WTC11 (cell line): ENCODE results near the gene NUDT17. TPM values are rescaled to one million over a fixed set of nuclear protein-coding genes. Genes with fewer than 3 reads are reported as not detected.
A peak's percentile ranks its signal among the peaks of the same experiment; 100 is the strongest.

Experiments
- ATAC-seq: fragments of 200-7000 bp; cut with Tn5 transposase; 2 replicates; pipeline ENCODE4 v1.10.0; 2021; ENCODE audit warnings: mild to moderate bottlenecking, moderate library complexity
- CTCF ChIA-PET: fragments of 300-600 bp; sonication (Branson Sonifier 250); formaldehyde crosslinking; loops from one replicate; lab custom pipeline; 2021; ENCODE audit warnings: antibody characterized with exemption; lab: Charles Lee
- POLR2A ChIA-PET: fragments of 350-600 bp; sonication (Branson Sonifier 250); formaldehyde crosslinking; loops from one replicate; lab custom pipeline; 2021; ENCODE audit warnings: antibody characterized with exemption; lab: Charles Lee
- DNase-seq: peaks from one replicate; pipeline ENCODE4 v3.0.0; 2021; ENCODE audit warnings: low spot score
- H3K27ac Mint-ChIP-seq: 2 replicates; pipeline ENCODE4 v1.8.0; 2021; ENCODE audit warnings: mixed read lengths
- H3K27me3 Mint-ChIP-seq: 2 replicates; pipeline ENCODE4 v1.8.0; 2021; ENCODE audit warnings: low read depth, mild to moderate bottlenecking, moderate library complexity, mixed read lengths
- H3K36me3 Mint-ChIP-seq: 2 replicates; pipeline ENCODE4 v1.8.0; 2021; ENCODE audit warnings: mixed read lengths
- H3K4me1 Mint-ChIP-seq: 2 replicates; pipeline ENCODE4 v1.8.0; 2022; ENCODE audit warnings: mixed read lengths
- H3K4me3 Mint-ChIP-seq: 2 replicates; pipeline ENCODE4 v1.8.0; 2021; ENCODE audit warnings: mild to moderate bottlenecking, moderate library complexity, mixed read lengths
- H3K9me3 Mint-ChIP-seq: 2 replicates; pipeline ENCODE4 v1.8.0; 2021; ENCODE audit warnings: mixed read lengths
- ATF2 ChIP-seq: sonication (generic); formaldehyde crosslinking; IDR thresholded peaks from 2 replicates; pipeline ENCODE4 v1.8.1; 2022; ENCODE audit warnings: low read depth, missing genetic modification reagents, borderline replicate concordance
- CBFB ChIP-seq: sonication (generic); formaldehyde crosslinking; IDR thresholded peaks from 2 replicates; pipeline ENCODE4 v1.8.1; 2022; ENCODE audit warnings: mild to moderate bottlenecking, low read depth, missing genetic modification reagents
- E2F4 ChIP-seq: sonication (generic); formaldehyde crosslinking; IDR thresholded peaks from 2 replicates; pipeline ENCODE4 v1.8.1; 2022; ENCODE audit warnings: low read depth, mild to moderate bottlenecking, moderate library complexity, missing genetic modification reagents, borderline replicate concordance
- ESRRA ChIP-seq: sonication (generic); formaldehyde crosslinking; IDR thresholded peaks from 2 replicates; pipeline ENCODE4 v1.8.1; 2022; ENCODE audit warnings: mild to moderate bottlenecking, missing genetic modification reagents, borderline replicate concordance
- FOXJ3 ChIP-seq: sonication (generic); formaldehyde crosslinking; IDR thresholded peaks from 2 replicates; pipeline ENCODE4 v1.9.0; 2021; ENCODE audit warnings: missing genetic modification reagents, mild to moderate bottlenecking, borderline replicate concordance
- FOXP1 ChIP-seq: sonication (generic); formaldehyde crosslinking; IDR thresholded peaks from 2 replicates; pipeline ENCODE4 v1.8.0; 2022; ENCODE audit warnings: missing genetic modification reagents, mild to moderate bottlenecking, moderate library complexity, borderline replicate concordance
- MYBL2 ChIP-seq: sonication (generic); formaldehyde crosslinking; IDR thresholded peaks from 2 replicates; pipeline ENCODE4 v1.8.1; 2023; ENCODE audit warnings: mild to moderate bottlenecking, moderate library complexity, missing genetic modification reagents
- NFATC4 ChIP-seq: fragments of 250-450 bp; sonication (Bioruptor Pico); IDR thresholded peaks from 2 replicates; pipeline ENCODE4 v1.9.0; 2021; ENCODE audit warnings: mild to moderate bottlenecking
- NFYB ChIP-seq: sonication (generic); formaldehyde crosslinking; conservative IDR thresholded peaks from 2 replicates; pipeline ENCODE4 v1.8.0; 2022; ENCODE audit warnings: low read depth, missing genetic modification reagents
- NR2C2 ChIP-seq: sonication (generic); formaldehyde crosslinking; IDR thresholded peaks from 2 replicates; pipeline ENCODE4 v1.8.0; 2022; ENCODE audit warnings: mild to moderate bottlenecking, missing genetic modification reagents
- RELA ChIP-seq: sonication (generic); formaldehyde crosslinking; IDR thresholded peaks from 2 replicates; pipeline ENCODE4 v1.8.1; 2022; ENCODE audit warnings: missing genetic modification reagents, mild to moderate bottlenecking, borderline replicate concordance
- SMAD3 ChIP-seq: sonication (generic); formaldehyde crosslinking; IDR thresholded peaks from 2 replicates; pipeline ENCODE4 v1.8.0; 2022; ENCODE audit warnings: missing genetic modification reagents, mild to moderate bottlenecking, borderline replicate concordance
- SOX15 ChIP-seq: fragments of 250-450 bp; sonication (Bioruptor Pico); IDR thresholded peaks from 2 replicates; pipeline ENCODE4 v1.9.0; 2021; ENCODE audit warnings: mild to moderate bottlenecking
- TEAD4 ChIP-seq: sonication (generic); formaldehyde crosslinking; IDR thresholded peaks from 2 replicates; pipeline ENCODE4 v1.8.0; 2022; ENCODE audit warnings: mild to moderate bottlenecking, missing genetic modification reagents
- USF1 ChIP-seq: sonication (generic); formaldehyde crosslinking; IDR thresholded peaks from 2 replicates; pipeline ENCODE4 v1.8.0; 2022; ENCODE audit warnings: mild to moderate bottlenecking, missing genetic modification reagents
- ZNF281 ChIP-seq: sonication (generic); formaldehyde crosslinking; IDR thresholded peaks from 2 replicates; pipeline ENCODE4 v1.8.0; 2023; ENCODE audit warnings: mild to moderate bottlenecking, missing genetic modification reagents
- ZNF396 ChIP-seq: fragments of 250-450 bp; sonication (Bioruptor Pico); IDR thresholded peaks from 2 replicates; pipeline ENCODE4 v1.8.0; 2021; ENCODE audit warnings: mild to moderate bottlenecking, moderate library complexity, borderline replicate concordance
- ZNF416 ChIP-seq: fragments of 250-450 bp; sonication (Bioruptor Pico); IDR thresholded peaks from 2 replicates; pipeline ENCODE4 v1.9.0; 2021; ENCODE audit warnings: mild to moderate bottlenecking, inconsistent platforms
- ZNF512 ChIP-seq: sonication (generic); formaldehyde crosslinking; IDR thresholded peaks from 2 replicates; pipeline ENCODE4 v1.8.1; 2022; ENCODE audit warnings: missing genetic modification reagents, borderline replicate concordance
- ZNF532 ChIP-seq: fragments of 250-450 bp; sonication (Bioruptor Pico); IDR thresholded peaks from 2 replicates; pipeline ENCODE4 v1.9.0; 2021; ENCODE audit warnings: mild to moderate bottlenecking, borderline replicate concordance
- total RNA-seq: library from RNA; stranded (reverse); gene quantifications from 3 replicates; pipeline ENCODE4 v1.2.3, GENCODE V29; 2021

NUDT17 gene
- total RNA-seq, 1 experiment from 2014 or later, result 2.7 TPM

GRCh38 chr1:145824499-145824842 is 21.0 kb upstream of the NUDT17 start:
- ChIA-PET POLR2A (interaction anchor here (1.4 to 1.6 kb wide), 2 partner anchors 21 to 35 kb away, joined by 7 to 10 read pairs; partner anchors contain the start of genes NUDT17 and PIAS3), CTCF (interaction anchor here (1.1 to 1.4 kb wide), 5 partner anchors 8 to 140 kb away, joined by 3 to 19 read pairs (median 4); partner anchors contain the start of genes ANKRD34A, NUDT17, PIAS3 and POLR3GL)
- Mint-ChIP-seq H3K27ac (peak overlapping the region; percentile 99), H3K9me3 (no peaks in the 10 kb centered on the region), H3K36me3 (peaks cover 32% of the 10 kb centered on the region), H3K4me3 (peak overlapping the region; percentile 93), H3K27me3 (no peaks in the 10 kb centered on the region), H3K4me1 (peaks cover 5% of the 10 kb centered on the region)
- DNase-seq (no peak), ATAC-seq (no peak)
- TF ChIP-seq FOXJ3 (CRISPR knock-in tag), result no peak
- no peak for TF ChIP-seq CBFB (CRISPR knock-in tag)
- TF ChIP-seq E2F4 (CRISPR knock-in tag), result no peak
- TF ChIP-seq NFYB, result no peak
- TF ChIP-seq TEAD4, result no peak
- TF ChIP-seq SOX15 (CRISPR knock-in tag), result no peak
- TF ChIP-seq NR2C2 (CRISPR knock-in tag), result no peak
- TF ChIP-seq USF1 (CRISPR knock-in tag), result no peak
- no peak for TF ChIP-seq ZNF396
- TF ChIP-seq ZNF416 (CRISPR knock-in tag), result no peak
- TF ChIP-seq ZNF281 (CRISPR knock-in tag), result no peak
- no peak for TF ChIP-seq NFATC4
- no peak for TF ChIP-seq RELA (CRISPR knock-in tag)

- no peak for TF ChIP-seq SMAD3
- TF ChIP-seq FOXP1 (CRISPR knock-in tag), result no peak
- TF ChIP-seq MYBL2 (CRISPR knock-in tag), result no peak
- TF ChIP-seq NFYB, result no peak
- H3K27me3 Mint-ChIP-seq, result no peaks in the 10 kb centered on the region
- no peak overlapping the region; the same call in 1 of the 2 replicates for H3K27ac Mint-ChIP-seq
- no peaks in the 10 kb centered on the region for H3K9me3 Mint-ChIP-seq
- DNase-seq, result no peak
- ChIA-PET POLR2A (interaction anchor here (1.4 kb wide), 1 partner anchor 33 kb away, joined by 3 read pairs; the partner anchor contains the start of gene PIAS3), CTCF (interaction anchor here (1.1 to 1.3 kb wide), 2 partner anchors 19 to 20 kb away, joined by 4 to 5 read pairs; partner anchors contain the start of gene NUDT17)
- peaks cover 46% of the 10 kb centered on the region for H3K36me3 Mint-ChIP-seq
- ATAC-seq, result no peak
- peak overlapping the region; percentile 93 for H3K4me3 Mint-ChIP-seq
- H3K4me1 Mint-ChIP-seq, result peaks cover 5% of the 10 kb centered on the region
Observed at GRCh38 chr1:145826030-145826429, 19.4 kb upstream of the NUDT17 start.

GRCh38 chr1:145827966-145828365 is 17.5 kb upstream of the NUDT17 start:
- Mint-ChIP-seq H3K27ac (no peak overlapping the region), H3K27me3 (no peaks in the 10 kb centered on the region), H3K4me3 (no peak overlapping the region), H3K4me1 (peaks cover 5% of the 10 kb centered on the region), H3K9me3 (no peaks in the 10 kb centered on the region), H3K36me3 (peaks cover 58% of the 10 kb centered on the region)
- ChIA-PET CTCF (interaction anchor here (5.7 kb wide), 1 partner anchor 17 kb away, joined by 24 read pairs; the partner anchor contains the start of gene NUDT17), POLR2A (no interaction called here)
- ATAC-seq (no peak), DNase-seq (no peak)
- no peak for TF ChIP-seq ATF2 (CRISPR knock-in tag)
- TF ChIP-seq ZNF512 (CRISPR knock-in tag), result no peak
- TF ChIP-seq ZNF532 (CRISPR knock-in tag), result no peak
- no peak for TF ChIP-seq ESRRA (CRISPR knock-in tag)
